Stimulated activated naive B cell treated with anti-CD40 and anti-IgM and Interleukin-4, amounts not matched to agents 10 μg/mL and 1 μg/mL and 100 μg/mL, for 72 hours (primary cell): ENCODE data around the gene RPS26.
"Not testable (repeated sequence)": the region's sequence is repeated elsewhere in the genome, so short reads cannot be mapped to it uniquely, and the experiment has no call there.

ENCODE experiments used
- ATAC-seq, 2 donors: fragments of 150-1000 bp; cut with Tn5 transposase; replicated peaks; 2 replicates each; pipeline ENCODE4 v1.10.0; 2021; ENCODE audit warnings: moderate library complexity in 1 of 2
- DNase-seq: peaks from one replicate; pipeline ENCODE4 v3.0.0; 2021
- H3K27ac Mint-ChIP-seq: one replicate; pipeline ENCODE4 v1.8.0; 2022; ENCODE audit warnings: mild to moderate bottlenecking, mixed read lengths
- H3K27me3 Mint-ChIP-seq, 2 donors: one replicate each; pipeline ENCODE4 v1.8.0; 2022; ENCODE audit warnings: mixed read lengths in 2 of 2
- H3K36me3 Mint-ChIP-seq, 2 donors: one replicate each; pipeline ENCODE4 v1.8.0; 2022; ENCODE audit warnings: mixed read lengths in 2 of 2, mild to moderate bottlenecking in 1 of 2
- H3K4me1 Mint-ChIP-seq, 2 donors: one replicate each; pipeline ENCODE4 v1.8.0; 2022; ENCODE audit warnings: mixed read lengths in 2 of 2, mild to moderate bottlenecking in 1 of 2
- H3K4me3 Mint-ChIP-seq, 2 donors: one replicate each; pipeline ENCODE4 v1.8.0; 2022; ENCODE audit warnings: mild to moderate bottlenecking in 2 of 2, mixed read lengths in 2 of 2, moderate library complexity in 1 of 2
- H3K9me3 Mint-ChIP-seq, 2 donors: one replicate each; pipeline ENCODE4 v1.8.0; 2022; ENCODE audit warnings: mixed read lengths in 2 of 2, mild to moderate bottlenecking in 1 of 2

Gene RPS26

GRCh38 chr12:56037161-56037560 is 4.6 kb upstream of the RPS26 start:
- Mint-ChIP-seq H3K4me1 (peaks cover 1 to 3% of the 10 kb centered on the region in 2 donors), H3K27me3 (no peaks in the 10 kb centered on the region), H3K36me3 (peaks cover 11 to 36% of the 10 kb centered on the region in 2 donors), H3K27ac (no peak overlapping the region), H3K9me3 (no peaks in the 10 kb centered on the region), H3K4me3 (no peak overlapping the region)
- DNase-seq (no peak), ATAC-seq (no peak)

- DNase-seq = no peak
- H3K4me1 Mint-ChIP-seq = peaks cover 7% of the 10 kb centered on the region in 2 donors
- H3K27me3 Mint-ChIP-seq = no peaks in the 10 kb centered on the region
- H3K4me3 Mint-ChIP-seq = no peak overlapping the region
- ATAC-seq = no peak
- H3K36me3 Mint-ChIP-seq = peaks cover 17 to 37% of the 10 kb centered on the region in 2 donors
- no peak overlapping the region for H3K27ac Mint-ChIP-seq
- H3K9me3 Mint-ChIP-seq = no peaks in the 10 kb centered on the region
Observed at GRCh38 chr12:56038022-56038655, 3.6 kb upstream of the RPS26 start.

GRCh38 chr12:56040151-56040550 is 1.6 kb upstream of the RPS26 start:
- no peak overlapping the region for H3K4me3 Mint-ChIP-seq
- peaks cover 27 to 37% of the 10 kb centered on the region in 2 donors for H3K36me3 Mint-ChIP-seq
- ATAC-seq = no peak
- no peak overlapping the region for H3K27ac Mint-ChIP-seq
- no peaks in the 10 kb centered on the region for H3K27me3 Mint-ChIP-seq
- DNase-seq = no peak
- H3K4me1 Mint-ChIP-seq = peaks cover 13 to 17% of the 10 kb centered on the region in 2 donors
- no peaks in the 10 kb centered on the region for H3K9me3 Mint-ChIP-seq

- Mint-ChIP-seq H3K36me3 (peaks cover 24 to 33% of the 10 kb centered on the region in 2 donors), H3K9me3 (no peaks in the 10 kb centered on the region), H3K4me3 (peak overlapping the region; percentile 92 to 94), H3K4me1 (peaks cover 14 to 19% of the 10 kb centered on the region in 2 donors), H3K27ac (peak overlapping the region; percentile 90), H3K27me3 (no peaks in the 10 kb centered on the region)
- DNase-seq = no peak
- peak; percentile 3 to 12 for ATAC-seq
Observed at GRCh38 chr12:56040963-56041551, 661 bp upstream of the RPS26 start.

- H3K4me3 Mint-ChIP-seq = peak overlapping the region; percentile 92 to 94
- not testable (repeated sequence) for ATAC-seq, DNase-seq, H3K27me3 Mint-ChIP-seq, H3K9me3 Mint-ChIP-seq
- H3K4me1 Mint-ChIP-seq = peaks cover 19 to 28% of the 10 kb centered on the region in 2 donors
- H3K27ac Mint-ChIP-seq = peak overlapping the region; percentile 98
- peaks cover 24 to 38% of the 10 kb centered on the region in 2 donors for H3K36me3 Mint-ChIP-seq
Observed at GRCh38 chr12:56042430-56042813, 704 bp downstream of the RPS26 start.

GRCh38 chr12:56042843-56043242 is 1.1 kb downstream of the RPS26 start:
- Mint-ChIP-seq H3K27ac (peak overlapping the region; percentile 98), H3K4me1 (peaks cover 19 to 28% of the 10 kb centered on the region in 2 donors), H3K9me3 (no peaks in the 10 kb centered on the region), H3K4me3 (peak overlapping the region; percentile 92 to 94), H3K27me3 (no peaks in the 10 kb centered on the region), H3K36me3 (peaks cover 24 to 38% of the 10 kb centered on the region in 2 donors)
- no peak for DNase-seq
- ATAC-seq = no peak

- no peak overlapping the region for H3K4me3 Mint-ChIP-seq
- no peaks in the 10 kb centered on the region for H3K9me3 Mint-ChIP-seq
- DNase-seq (no peak), ATAC-seq (no peak)
- no peaks in the 10 kb centered on the region for H3K27me3 Mint-ChIP-seq
- peak overlapping the region; percentile 4 for H3K27ac Mint-ChIP-seq
- H3K36me3 Mint-ChIP-seq = peaks cover 24 to 42% of the 10 kb centered on the region in 2 donors
- H3K4me1 Mint-ChIP-seq = peaks cover 20 to 28% of the 10 kb centered on the region in 2 donors
Observed at GRCh38 chr12:56046027-56046780, 4.5 kb downstream of the RPS26 start.

GRCh38 chr12:56053407-56053893 is 11.7 kb downstream of the RPS26 start:
- DNase-seq (no peak), ATAC-seq (no peak)
- H3K27ac Mint-ChIP-seq = no peak overlapping the region
- H3K4me1 Mint-ChIP-seq = no peaks in the 10 kb centered on the region
- peaks cover 5% of the 10 kb centered on the region in 2 donors for H3K27me3 Mint-ChIP-seq
- no peak overlapping the region for H3K4me3 Mint-ChIP-seq
- no peaks in the 10 kb centered on the region for H3K36me3 Mint-ChIP-seq
- no peaks in the 10 kb centered on the region for H3K9me3 Mint-ChIP-seq

- not testable (repeated sequence) for H3K9me3 Mint-ChIP-seq, H3K4me3 Mint-ChIP-seq, H3K36me3 Mint-ChIP-seq, ATAC-seq, H3K27ac Mint-ChIP-seq, H3K4me1 Mint-ChIP-seq, DNase-seq
- H3K27me3 Mint-ChIP-seq = peaks cover 7 to 15% of the 10 kb centered on the region in 2 donors
Observed at GRCh38 chr12:56059964-56060363, 18.2 kb downstream of the RPS26 start.

GRCh38 chr12:56061982-56062381 is 20.3 kb downstream of the RPS26 start:
- Mint-ChIP-seq H3K27ac (no peak overlapping the region), H3K4me3 (no peak overlapping the region), H3K4me1 (no peaks in the 10 kb centered on the region), H3K27me3 (peaks cover 7 to 15% of the 10 kb centered on the region in 2 donors), H3K9me3 (no peaks in the 10 kb centered on the region), H3K36me3 (no peaks in the 10 kb centered on the region)
- no peak for DNase-seq
- no peak for ATAC-seq

GRCh38 chr12:56062996-56063395 is 21.3 kb downstream of the RPS26 start:
- H3K36me3 Mint-ChIP-seq = no peaks in the 10 kb centered on the region
- no peaks in the 10 kb centered on the region for H3K9me3 Mint-ChIP-seq
- no peaks in the 10 kb centered on the region for H3K4me1 Mint-ChIP-seq
- ATAC-seq (no peak), DNase-seq (no peak)
- H3K27ac Mint-ChIP-seq = no peak overlapping the region
- no peak overlapping the region for H3K4me3 Mint-ChIP-seq
- H3K27me3 Mint-ChIP-seq = peaks cover 7 to 15% of the 10 kb centered on the region in 2 donors

- no peak overlapping the region for H3K4me3 Mint-ChIP-seq
- ATAC-seq = no peak
- H3K27ac Mint-ChIP-seq = no peak overlapping the region
- no peaks in the 10 kb centered on the region for H3K36me3 Mint-ChIP-seq
- peaks cover 5 to 6% of the 10 kb centered on the region in 2 donors for H3K27me3 Mint-ChIP-seq
- DNase-seq = no peak
- no peaks in the 10 kb centered on the region for H3K4me1 Mint-ChIP-seq
- no peaks in the 10 kb centered on the region for H3K9me3 Mint-ChIP-seq
Observed at GRCh38 chr12:56071648-56072047, 29.9 kb downstream of the RPS26 start.

- DNase-seq (no peak), ATAC-seq (no peak)
- Mint-ChIP-seq H3K27me3 (peaks cover 5 to 14% of the 10 kb centered on the region in 2 donors), H3K4me1 (peaks cover 1 to 8% of the 10 kb centered on the region in 2 donors), H3K36me3 (no peaks in the 10 kb centered on the region), H3K4me3 (no peak overlapping the region), H3K9me3 (no peaks in the 10 kb centered on the region), H3K27ac (no peak overlapping the region)
Observed at GRCh38 chr12:56074396-56074795, 32.7 kb downstream of the RPS26 start.

- Mint-ChIP-seq H3K4me1 (peaks cover 7 to 18% of the 10 kb centered on the region in 2 donors), H3K27ac (peak overlapping the region; percentile 56), H3K27me3 (peaks cover 22 to 43% of the 10 kb centered on the region in 2 donors)
- H3K36me3 Mint-ChIP-seq, H3K4me3 Mint-ChIP-seq, ATAC-seq, DNase-seq, H3K9me3 Mint-ChIP-seq: not testable (repeated sequence)
Observed at GRCh38 chr12:56077966-56078365, 36.2 kb downstream of the RPS26 start.
